Ascending aorta (tissue), 2 donors: Measurements from ENCODE around the gene KLHL6. TPM values are rescaled to one million over a fixed set of nuclear protein-coding genes. Genes with fewer than 3 reads are reported as not detected.

Source experiments
- DNase-seq, 2 donors: peaks; one replicate each; pipeline ENCODE4 v3.0.0-alpha.2; 2019; ENCODE audit warnings: low spot score in 2 of 2
- H3K27ac ChIP-seq, 2 donors: fragments of 200-600 bp; sonication (generic); one replicate each; pipeline ENCODE4 v1.5.1; 2016 to 2017; ENCODE audit warnings: mild to moderate bottlenecking in 1 of 2
- H3K27me3 ChIP-seq: fragments of 200-600 bp; sonication (generic); one replicate; pipeline ENCODE4 v1.5.1; 2017
- H3K36me3 ChIP-seq, 2 donors: fragments of 200-600 bp; sonication (generic); one replicate each; pipeline ENCODE4 v1.5.1; 2016
- H3K4me1 ChIP-seq, 2 donors: fragments of 200-600 bp; sonication (generic); one replicate each; pipeline ENCODE4 v1.5.1; 2016 to 2017; ENCODE audit warnings: mild to moderate bottlenecking in 1 of 2
- H3K4me3 ChIP-seq, 2 donors: fragments of 200-600 bp; sonication (generic); one replicate each; pipeline ENCODE4 v1.5.1; 2016 to 2017; ENCODE audit warnings: mild to moderate bottlenecking in 1 of 2
- H3K9me3 ChIP-seq, 2 donors: fragments of 200-600 bp; sonication (generic); one replicate each; pipeline ENCODE4 v1.5.1; 2016
- CTCF ChIP-seq, 3 experiments: fragments of 200-600 bp in 2 of 3; fragments of 450-650 bp in 1 of 3; sonication (generic) in 2 of 3; IDR thresholded peaks; one replicate each; pipeline ENCODE4 v1.5.1; 2016 to 2019; ENCODE audit warnings: antibody characterized with exemption in 3 of 3, mild to moderate bottlenecking in 1 of 3, moderate library complexity in 1 of 3
- intact Hi-C: fragments of 100-400 bp; cut with DNase I; formaldehyde crosslinking; loops from one replicate; pipeline ENCODE4 v1.15.1; 2023
- total RNA-seq: library from RNA; depleted of rRNA; stranded (reverse); fragments of >200 nt; gene quantifications from one replicate; pipeline ENCODE4 v1.1.0, GENCODE V29; 2016

The KLHL6 gene
- total RNA-seq, 1 donor from 2014 or later: 1.5 TPM

- Histone ChIP-seq H3K4me1 (no peaks in the 10 kb centered on the region), H3K27ac (no peak overlapping the region), H3K36me3 (no peaks in the 10 kb centered on the region), H3K9me3 (no peaks in the 10 kb centered on the region), H3K4me3 (no peak overlapping the region), H3K27me3 (no peaks in the 10 kb centered on the region)
- intact Hi-C loops: no loop called here
- TF ChIP-seq CTCF (IDR thresholded peaks at IDR 0.05): no peak
- DNase-seq: no peak
Measured at GRCh38 chr3:183583331-183584245, 28.1 kb upstream of the KLHL6 start.

GRCh38 chr3:183582161-183582560 is 26.7 kb upstream of the KLHL6 start:
- no peak for DNase-seq
- no peaks in the 10 kb centered on the region for H3K9me3 ChIP-seq
- no peaks in the 10 kb centered on the region for H3K4me1 ChIP-seq
- intact Hi-C loops: no loop called here
- H3K27me3 ChIP-seq: no peaks in the 10 kb centered on the region
- no peak overlapping the region for H3K4me3 ChIP-seq
- no peaks in the 10 kb centered on the region for H3K36me3 ChIP-seq
- TF ChIP-seq CTCF (IDR thresholded peaks at IDR 0.05): no peak
- no peak overlapping the region for H3K27ac ChIP-seq

- no peak for TF ChIP-seq CTCF (IDR thresholded peaks at IDR 0.05)
- Histone ChIP-seq H3K36me3 (no peaks in the 10 kb centered on the region), H3K27me3 (no peaks in the 10 kb centered on the region), H3K27ac (no peak overlapping the region), H3K4me1 (no peaks in the 10 kb centered on the region), H3K4me3 (no peak overlapping the region), H3K9me3 (no peaks in the 10 kb centered on the region)
- intact Hi-C loops: no loop called here
- DNase-seq: no peak
Measured at GRCh38 chr3:183581496-183582155, 26.1 kb upstream of the KLHL6 start.

DNA sequence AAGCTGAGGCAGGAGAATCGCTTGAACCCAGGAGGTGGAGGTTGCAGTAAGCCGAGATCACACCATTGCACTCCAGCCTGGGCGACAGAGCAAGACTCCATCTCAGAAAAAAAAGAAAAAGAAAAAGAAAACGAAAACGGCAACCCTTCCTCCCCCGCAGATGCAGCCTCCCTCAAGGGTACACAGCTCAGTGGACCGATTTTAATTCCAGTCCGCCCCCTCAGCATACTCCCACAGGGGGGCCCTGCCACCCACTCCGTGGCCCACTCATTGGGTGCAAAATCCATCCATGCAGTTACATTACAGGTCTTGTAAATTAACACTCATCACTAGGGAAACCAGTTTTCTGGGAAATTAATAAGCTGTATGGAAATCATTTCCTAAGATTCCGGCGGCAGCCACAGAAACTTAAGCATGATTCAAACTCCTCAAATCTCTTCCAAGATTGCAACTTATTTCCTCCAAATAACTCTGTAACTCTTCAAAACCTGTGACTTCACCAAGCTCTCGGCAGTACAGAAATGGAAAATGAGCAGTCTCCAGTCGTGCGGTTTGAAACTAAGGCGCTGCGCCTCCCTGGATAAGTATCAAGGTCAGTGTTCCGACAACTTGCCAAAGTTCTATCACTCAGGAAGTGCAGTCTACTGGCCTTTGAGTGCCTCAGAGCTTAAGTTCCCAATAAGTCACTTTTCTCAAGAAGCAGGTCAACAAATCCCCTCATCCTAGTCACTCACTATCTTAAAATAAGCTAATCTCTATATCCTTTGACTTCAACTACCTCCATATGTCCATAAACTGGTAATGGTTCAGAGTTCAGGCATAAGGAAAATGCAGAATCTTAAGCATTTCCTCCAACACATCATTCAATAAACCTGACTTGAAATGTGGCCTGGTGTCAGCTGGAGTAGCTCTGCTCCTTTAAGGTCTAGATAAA is 24.7 kb upstream of the KLHL6 start:
- no peaks in the 10 kb centered on the region for H3K4me1 ChIP-seq
- peak overlapping the region in 1 of 2 donors; percentile 16 for H3K4me3 ChIP-seq
- H3K27me3 ChIP-seq: no peaks in the 10 kb centered on the region
- H3K9me3 ChIP-seq: no peaks in the 10 kb centered on the region
- no peaks in the 10 kb centered on the region for H3K36me3 ChIP-seq
- intact Hi-C loops: no loop called here
- no peak for TF ChIP-seq CTCF (IDR thresholded peaks at IDR 0.05)
- no peak for DNase-seq
- no peak overlapping the region for H3K27ac ChIP-seq

DNA sequence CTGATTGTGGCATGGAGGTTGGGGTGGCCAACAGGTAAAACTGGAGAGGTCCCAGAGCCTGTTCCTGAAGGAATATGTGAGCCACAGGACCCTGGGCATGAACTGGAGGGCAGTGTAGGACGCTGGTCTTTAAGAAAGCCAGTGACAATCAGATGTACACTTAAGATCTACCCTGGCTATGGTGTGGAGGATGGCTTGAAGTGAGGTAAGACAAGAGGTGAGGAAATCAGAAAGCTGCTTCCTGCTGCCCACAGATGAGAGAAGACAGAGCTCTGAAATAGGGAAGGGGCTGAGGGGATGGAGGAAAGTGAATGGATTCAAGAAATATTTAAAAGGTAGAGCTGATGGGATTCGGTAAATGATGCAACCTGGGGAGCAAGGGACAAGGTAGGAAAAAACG is 22.7 kb upstream of the KLHL6 start:
- Histone ChIP-seq H3K4me1 (no peaks in the 10 kb centered on the region), H3K9me3 (no peaks in the 10 kb centered on the region), H3K27me3 (no peaks in the 10 kb centered on the region), H3K27ac (no peak overlapping the region), H3K36me3 (no peaks in the 10 kb centered on the region), H3K4me3 (no peak overlapping the region)
- intact Hi-C loops: no loop called here
- TF ChIP-seq CTCF (IDR thresholded peaks at IDR 0.05): no peak
- no peak for DNase-seq
